Neural crest cell (in vitro differentiated cells): Measurements from ENCODE around the gene PAQR6. TPM values are rescaled to one million over a fixed set of nuclear protein-coding genes. Genes with fewer than 3 reads are reported as not detected.

ENCODE experiments used
- DNase-seq: peaks from one replicate; pipeline ENCODE4 v3.0.0; 2021; ENCODE audit warnings: low read depth, mixed read lengths, low spot score
- H3K27ac Mint-ChIP-seq: one replicate; pipeline ENCODE4 v1.8.0; 2021; ENCODE audit warnings: mild to moderate bottlenecking, mixed read lengths; ENCODE audit not compliant: unreplicated experiment
- H3K27me3 Mint-ChIP-seq: 2 replicates; pipeline ENCODE4 v1.8.0; 2021; ENCODE audit warnings: low read depth, mild to moderate bottlenecking, mixed read lengths
- H3K36me3 Mint-ChIP-seq: 2 replicates; pipeline ENCODE4 v1.8.0; 2021; ENCODE audit warnings: low read depth, mild to moderate bottlenecking, mixed read lengths
- H3K4me1 Mint-ChIP-seq: 2 replicates; pipeline ENCODE4 v1.8.0; 2021; ENCODE audit warnings: mixed read lengths
- H3K4me3 Mint-ChIP-seq: one replicate; pipeline ENCODE4 v1.8.0; 2021; ENCODE audit warnings: mild to moderate bottlenecking, mixed read lengths
- H3K9me3 Mint-ChIP-seq: 2 replicates; pipeline ENCODE4 v1.8.0; 2021; ENCODE audit warnings: mixed read lengths
- total RNA-seq: library from RNA; stranded (reverse); gene quantifications from 2 replicates; pipeline ENCODE4 v1.2.1, GENCODE V29; 2021
- TF ChIP-seq, protein P1 (sequence below): fragments of 200-600 bp; sonication (generic); conservative IDR thresholded peaks from 2 replicates; pipeline ENCODE4 v1.5.0; 2021; ENCODE audit warnings: antibody characterized with exemption, mild to moderate bottlenecking

The PAQR6 gene
- total RNA-seq, 1 donor from 2014 or later: 17.1 TPM

- no peaks in the 10 kb centered on the region for H3K9me3 Mint-ChIP-seq
These were observed 21.1 kb downstream of the PAQR6 start for GRCh38 chr1:156226782-156227181.

DNA sequence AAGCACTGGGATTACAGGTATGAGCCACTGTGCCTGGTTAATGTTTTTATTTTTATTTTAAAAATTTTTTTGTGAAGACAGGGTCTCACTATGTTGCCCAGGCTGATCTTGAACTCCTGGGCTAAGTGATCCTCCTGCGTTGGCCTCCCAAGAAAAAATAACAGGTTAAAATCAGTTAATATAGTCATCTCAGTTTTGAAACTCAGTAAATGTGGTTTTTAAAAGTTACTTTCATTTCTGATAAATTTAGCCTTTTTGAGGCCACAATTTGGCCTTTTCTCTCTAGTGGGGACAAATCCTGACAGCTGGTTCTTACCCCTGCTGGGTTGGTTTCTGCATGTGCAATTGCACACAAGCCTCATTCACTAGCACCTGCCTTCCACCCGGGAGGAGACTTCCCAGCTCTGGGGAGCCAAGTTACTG lies 21.7 kb downstream of the PAQR6 start:
- H3K4me1 Mint-ChIP-seq: peaks cover 6% of the 10 kb centered on the region
- H3K27ac Mint-ChIP-seq: no peak overlapping the region
- H3K36me3 Mint-ChIP-seq: peaks cover 10% of the 10 kb centered on the region
- no peaks in the 10 kb centered on the region for H3K27me3 Mint-ChIP-seq
- DNase-seq: no peak
- no peaks in the 10 kb centered on the region for H3K9me3 Mint-ChIP-seq
- no peak overlapping the region for H3K4me3 Mint-ChIP-seq
- TF ChIP-seq, protein P1, sequence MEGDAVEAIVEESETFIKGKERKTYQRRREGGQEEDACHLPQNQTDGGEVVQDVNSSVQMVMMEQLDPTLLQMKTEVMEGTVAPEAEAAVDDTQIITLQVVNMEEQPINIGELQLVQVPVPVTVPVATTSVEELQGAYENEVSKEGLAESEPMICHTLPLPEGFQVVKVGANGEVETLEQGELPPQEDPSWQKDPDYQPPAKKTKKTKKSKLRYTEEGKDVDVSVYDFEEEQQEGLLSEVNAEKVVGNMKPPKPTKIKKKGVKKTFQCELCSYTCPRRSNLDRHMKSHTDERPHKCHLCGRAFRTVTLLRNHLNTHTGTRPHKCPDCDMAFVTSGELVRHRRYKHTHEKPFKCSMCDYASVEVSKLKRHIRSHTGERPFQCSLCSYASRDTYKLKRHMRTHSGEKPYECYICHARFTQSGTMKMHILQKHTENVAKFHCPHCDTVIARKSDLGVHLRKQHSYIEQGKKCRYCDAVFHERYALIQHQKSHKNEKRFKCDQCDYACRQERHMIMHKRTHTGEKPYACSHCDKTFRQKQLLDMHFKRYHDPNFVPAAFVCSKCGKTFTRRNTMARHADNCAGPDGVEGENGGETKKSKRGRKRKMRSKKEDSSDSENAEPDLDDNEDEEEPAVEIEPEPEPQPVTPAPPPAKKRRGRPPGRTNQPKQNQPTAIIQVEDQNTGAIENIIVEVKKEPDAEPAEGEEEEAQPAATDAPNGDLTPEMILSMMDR: no peak

More at GRCh38 chr1:156226782-156227181, 21.1 kb downstream of the PAQR6 start:
- Mint-ChIP-seq H3K36me3 (peaks cover 7% of the 10 kb centered on the region), H3K27ac (no peak overlapping the region), H3K4me1 (peaks cover 6% of the 10 kb centered on the region), H3K4me3 (no peak overlapping the region), H3K27me3 (no peaks in the 10 kb centered on the region)
- no peak for DNase-seq
- TF ChIP-seq, protein P1: no peak

DNA sequence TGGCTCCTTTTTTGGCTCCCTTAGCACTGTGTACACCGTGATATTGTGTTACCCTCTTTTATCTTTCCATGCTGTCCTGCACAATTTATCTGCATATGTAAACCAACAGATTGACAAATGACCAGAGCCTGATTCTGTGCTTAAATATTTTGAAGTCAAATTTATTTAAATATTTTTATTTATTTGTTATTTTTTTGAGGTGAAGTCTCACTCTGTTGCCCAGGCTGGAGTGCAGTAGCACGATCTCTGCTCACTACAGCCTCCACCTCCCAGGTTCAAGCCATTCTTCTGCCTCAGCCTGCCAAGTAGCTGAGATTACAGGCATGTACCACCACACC lies 22.2 kb downstream of the PAQR6 start:
- TF ChIP-seq, protein P1: no peak
- H3K9me3 Mint-ChIP-seq: no peaks in the 10 kb centered on the region
- H3K36me3 Mint-ChIP-seq: peaks cover 13% of the 10 kb centered on the region
- no peak for DNase-seq
- H3K27me3 Mint-ChIP-seq: no peaks in the 10 kb centered on the region
- no peak overlapping the region for H3K27ac Mint-ChIP-seq
- peaks cover 6% of the 10 kb centered on the region for H3K4me1 Mint-ChIP-seq
- peak overlapping the region; percentile 44 for H3K4me3 Mint-ChIP-seq

DNA sequence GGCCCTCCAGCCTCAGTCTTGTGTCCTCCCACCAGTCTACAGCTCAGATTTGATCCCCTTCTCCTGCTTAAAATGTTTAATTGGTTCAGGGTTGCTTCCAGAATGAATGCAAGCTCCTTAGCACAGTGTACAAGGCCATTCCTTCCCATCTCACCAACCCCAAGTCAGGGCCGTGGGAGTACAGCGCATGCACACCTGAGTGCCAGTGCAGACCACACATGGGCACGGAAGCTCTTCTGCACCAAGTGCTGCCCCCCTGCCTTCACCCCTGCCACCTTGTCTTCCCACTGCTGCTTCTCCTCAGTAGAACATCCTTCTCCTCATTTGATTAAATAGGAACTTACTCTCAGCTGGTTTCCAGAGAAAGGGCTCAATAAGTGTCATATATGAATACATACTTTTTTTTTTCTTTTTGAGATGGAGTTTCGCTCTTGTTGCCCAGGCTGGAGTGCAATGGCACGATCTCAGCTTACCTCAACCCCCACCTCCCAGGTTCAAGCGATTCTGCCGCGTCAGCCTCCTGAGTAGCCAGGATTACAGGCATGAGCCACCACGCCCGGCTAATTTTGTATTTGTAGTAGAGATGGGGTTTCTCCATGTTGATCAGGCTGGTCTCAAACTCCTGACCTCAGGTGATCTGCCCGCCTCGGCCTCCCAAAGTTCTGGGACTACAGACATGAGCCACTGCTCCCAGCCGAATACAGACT lies 25.7 kb downstream of the PAQR6 start:
- peaks cover 13% of the 10 kb centered on the region for H3K36me3 Mint-ChIP-seq
- H3K27ac Mint-ChIP-seq: no peak overlapping the region
- peaks cover 6% of the 10 kb centered on the region for H3K4me1 Mint-ChIP-seq
- TF ChIP-seq, protein P1: no peak
- no peak overlapping the region for H3K4me3 Mint-ChIP-seq
- DNase-seq: no peak
- no peaks in the 10 kb centered on the region for H3K9me3 Mint-ChIP-seq
- no peaks in the 10 kb centered on the region for H3K27me3 Mint-ChIP-seq

GRCh38 chr1:156220226-156220625 lies 27.6 kb downstream of the PAQR6 start:
- H3K4me1 Mint-ChIP-seq: peaks cover 1% of the 10 kb centered on the region
- no peak for DNase-seq
- peak overlapping the region; percentile 6 for H3K4me3 Mint-ChIP-seq
- H3K9me3 Mint-ChIP-seq: no peaks in the 10 kb centered on the region
- H3K36me3 Mint-ChIP-seq: peaks cover 10% of the 10 kb centered on the region
- H3K27ac Mint-ChIP-seq: no peak overlapping the region
- H3K27me3 Mint-ChIP-seq: no peaks in the 10 kb centered on the region
- TF ChIP-seq, protein P1: no peak
